B cell (primary cell): Measurements from ENCODE around the gene ADCK2.

Source experiments
- EZH2 ChIP-seq: IDR thresholded peaks from 2 replicates; pipeline ENCODE4 v1.6.1; 2012; ENCODE audit warnings: borderline replicate concordance, low read depth, mild to moderate bottlenecking, moderate library complexity, low read length; ENCODE audit not compliant: insufficient read depth, poor library complexity, severe bottlenecking
- TF ChIP-seq, protein P1 (sequence below): fragments of 200-600 bp; IDR thresholded peaks from one replicate; pipeline ENCODE4 v1.8.0; 2022; ENCODE audit warnings: antibody characterized with exemption, mild to moderate bottlenecking

DNA sequence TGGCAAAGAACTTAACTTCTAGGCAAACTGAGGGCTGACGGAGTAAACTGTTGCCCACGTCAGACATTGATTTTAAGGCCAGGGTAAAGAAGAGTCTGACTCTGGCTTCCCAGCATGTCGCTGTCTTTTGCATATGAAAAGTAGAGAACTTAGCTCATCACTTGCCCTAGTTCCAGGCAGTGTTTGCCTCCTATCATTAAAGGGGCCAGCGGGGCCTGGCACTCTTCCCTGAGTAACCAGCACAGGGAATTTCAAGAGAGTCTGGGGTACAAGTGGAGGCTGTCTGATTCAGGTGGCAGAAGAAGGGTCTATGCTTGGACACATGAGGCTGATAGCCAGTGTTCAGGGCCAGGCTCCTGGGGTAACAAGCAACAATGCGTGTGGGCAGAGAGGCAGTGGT lies 36.9 kb upstream of the ADCK2 start:
- TF ChIP-seq, protein P1, sequence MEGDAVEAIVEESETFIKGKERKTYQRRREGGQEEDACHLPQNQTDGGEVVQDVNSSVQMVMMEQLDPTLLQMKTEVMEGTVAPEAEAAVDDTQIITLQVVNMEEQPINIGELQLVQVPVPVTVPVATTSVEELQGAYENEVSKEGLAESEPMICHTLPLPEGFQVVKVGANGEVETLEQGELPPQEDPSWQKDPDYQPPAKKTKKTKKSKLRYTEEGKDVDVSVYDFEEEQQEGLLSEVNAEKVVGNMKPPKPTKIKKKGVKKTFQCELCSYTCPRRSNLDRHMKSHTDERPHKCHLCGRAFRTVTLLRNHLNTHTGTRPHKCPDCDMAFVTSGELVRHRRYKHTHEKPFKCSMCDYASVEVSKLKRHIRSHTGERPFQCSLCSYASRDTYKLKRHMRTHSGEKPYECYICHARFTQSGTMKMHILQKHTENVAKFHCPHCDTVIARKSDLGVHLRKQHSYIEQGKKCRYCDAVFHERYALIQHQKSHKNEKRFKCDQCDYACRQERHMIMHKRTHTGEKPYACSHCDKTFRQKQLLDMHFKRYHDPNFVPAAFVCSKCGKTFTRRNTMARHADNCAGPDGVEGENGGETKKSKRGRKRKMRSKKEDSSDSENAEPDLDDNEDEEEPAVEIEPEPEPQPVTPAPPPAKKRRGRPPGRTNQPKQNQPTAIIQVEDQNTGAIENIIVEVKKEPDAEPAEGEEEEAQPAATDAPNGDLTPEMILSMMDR: no peak
- TF ChIP-seq EZH2: no peak
